Measurements from ENCODE around the gene IKBKE. TPM values are rescaled to one million over a fixed set of nuclear protein-coding genes. Genes with fewer than 3 reads are reported as not detected.

Gene IKBKE
- total RNA-seq, 6 donors from 2014 or later: 7.4 to 25.1 (median 9.2) TPM

GRCh38 chr1:206534552-206534951 lies 64.3 kb downstream of the IKBKE start:
- TF ChIP-seq POLR2AphosphoS5 (IDR thresholded peaks at IDR 0.05) (no peak), CTCF (IDR thresholded peaks at IDR 0.05) (no peak), POLR2A (IDR thresholded peaks at IDR 0.05) (no peak), EP300 (IDR thresholded peaks at IDR 0.05) (no peak)
- Histone ChIP-seq H3K27ac (no peak overlapping the region), H3K4me3 (no peak overlapping the region), H3K27me3 (no peaks in the 10 kb centered on the region), H3K9me3 (no peaks in the 10 kb centered on the region), H3K4me1 (peaks cover 0 to 1% (median 1%) of the 10 kb centered on the region in 4 donors), H3K36me3 (peaks cover 0 to 3% (median 1%) of the 10 kb centered on the region in 4 donors)
- ATAC-seq (ENCODE audit: low FRiP score in 2 of 2) (no peak), DNase-seq (no peak)
- 93 to 100% methylated on average over 2 to 3 of the region's 3 CpGs for WGBS, 2 donors

GRCh38 chr1:206535853-206536188 lies 65.5 kb downstream of the IKBKE start:
- Histone ChIP-seq H3K9me3 (no peaks in the 10 kb centered on the region), H3K27me3 (no peaks in the 10 kb centered on the region), H3K4me3 (no peak overlapping the region), H3K27ac (no peak overlapping the region), H3K36me3 (peaks cover 0 to 3% (median 1%) of the 10 kb centered on the region in 4 donors), H3K4me1 (peaks cover 7 to 10% (median 9%) of the 10 kb centered on the region in 4 donors)
- no peak for ATAC-seq (ENCODE audit: low FRiP score in 2 of 2)
- 73 to 74% methylated on average over 6 of the region's 6 CpGs for WGBS, 2 donors
- TF ChIP-seq CTCF (IDR thresholded peaks at IDR 0.05) (no peak), EP300 (IDR thresholded peaks at IDR 0.05) (no peak), POLR2AphosphoS5 (IDR thresholded peaks at IDR 0.05) (no peak), POLR2A (IDR thresholded peaks at IDR 0.05) (no peak)
- DNase-seq: no peak

- TF ChIP-seq POLR2A (IDR thresholded peaks at IDR 0.05) (no peak), EP300 (IDR thresholded peaks at IDR 0.05) (no peak), CTCF (IDR thresholded peaks at IDR 0.05) (no peak), POLR2AphosphoS5 (IDR thresholded peaks at IDR 0.05) (no peak)
- no peak overlapping the region for H3K27ac ChIP-seq
- 82 to 85% methylated on average over 3 to 4 of the region's 4 CpGs for WGBS, 2 donors
- peaks cover 0 to 3% (median 1%) of the 10 kb centered on the region in 4 donors for H3K36me3 ChIP-seq
- no peaks in the 10 kb centered on the region for H3K9me3 ChIP-seq
- no peak for DNase-seq
- no peak overlapping the region for H3K4me3 ChIP-seq
- no peaks in the 10 kb centered on the region for H3K27me3 ChIP-seq
- peaks cover 7 to 10% (median 9%) of the 10 kb centered on the region in 4 donors for H3K4me1 ChIP-seq
- no peak for ATAC-seq (ENCODE audit: low FRiP score in 2 of 2)
Observed at GRCh38 chr1:206537141-206537540, 66.9 kb downstream of the IKBKE start.

GRCh38 chr1:206538086-206538770 lies 68.0 kb downstream of the IKBKE start:
- Histone ChIP-seq H3K36me3 (peaks cover 0 to 3% (median 1%) of the 10 kb centered on the region in 4 donors), H3K27me3 (no peaks in the 10 kb centered on the region), H3K9me3 (no peaks in the 10 kb centered on the region), H3K4me1 (peaks cover 7 to 10% (median 9%) of the 10 kb centered on the region in 4 donors), H3K4me3 (no peak overlapping the region), H3K27ac (no peak overlapping the region)
- ATAC-seq (ENCODE audit: low FRiP score in 2 of 2) (no peak), DNase-seq (no peak)
- no peak for TF ChIP-seq EP300 (IDR thresholded peaks at IDR 0.05)
- TF ChIP-seq POLR2A (IDR thresholded peaks at IDR 0.05): no peak
- TF ChIP-seq POLR2AphosphoS5 (IDR thresholded peaks at IDR 0.05): no peak
- no peak for TF ChIP-seq CTCF (IDR thresholded peaks at IDR 0.05)
- 70 to 78% methylated on average over 6 of the region's 6 CpGs for WGBS, 2 donors
